DMS53 (cell line): Measurements from ENCODE around the gene RNASEH2A.

Experiments used
- DNase-seq: peaks from one replicate; lab custom pipeline; 2025; lab: John Stamatoyannopoulos, UW

Gene RNASEH2A

DNA sequence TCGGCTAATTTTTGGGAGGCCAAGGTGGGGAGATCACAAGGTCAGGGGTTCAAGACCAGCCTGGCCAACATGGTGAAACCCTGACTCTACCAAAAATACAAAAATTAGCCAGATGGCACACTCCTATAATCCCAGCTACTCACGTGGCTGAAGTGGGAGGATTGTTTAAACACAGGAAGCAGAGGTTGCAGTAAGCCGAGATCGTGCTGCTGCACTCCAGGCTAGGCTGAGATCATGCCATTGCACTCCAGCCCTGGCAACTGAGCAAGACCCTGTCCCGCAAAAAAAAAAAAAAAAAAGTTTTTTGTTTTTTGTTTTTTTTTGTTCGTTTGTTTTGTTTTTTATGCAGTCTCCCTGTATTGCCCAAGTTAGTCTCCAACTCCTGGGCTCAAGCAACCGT is 53.2 kb downstream of the RNASEH2A start:
- peak; percentile 48 for DNase-seq
